DND-41 (cell line): ENCODE data around the gene SLC9A2.
A peak's percentile ranks its signal among the peaks of the same experiment; 100 is the strongest.

Source experiments
- ATAC-seq: fragments of 200-7000 bp; cut with Tn5 transposase; 3 replicates; pipeline ENCODE4 v1.9.1; 2021; ENCODE audit warnings: low read depth; ENCODE audit not compliant: insufficient read depth
- DNase-seq: peaks from one replicate; pipeline ENCODE4 v3.0.0-alpha.2; 2020
- H2AFZ ChIP-seq: 2 replicates; pipeline ENCODE4 v1.6.0; 2012; ENCODE audit warnings: low read depth, low read length
- H3K27ac ChIP-seq: 2 replicates; pipeline ENCODE4 v1.5.1; 2012; ENCODE audit warnings: low read length, inconsistent platforms
- H3K27me3 ChIP-seq: fragments of 200-600 bp; sonication (generic); 2 replicates; pipeline ENCODE4 v1.6.0; 2012; ENCODE audit warnings: low read length, mild to moderate bottlenecking, inconsistent platforms; ENCODE audit not compliant: insufficient read depth, poor library complexity
- H3K36me3 ChIP-seq: 2 replicates; pipeline ENCODE4 v1.5.1; 2012; ENCODE audit warnings: low read length, inconsistent platforms; ENCODE audit not compliant: insufficient read depth
- H3K4me1 ChIP-seq: 2 replicates; pipeline ENCODE4 v1.5.1; 2012; ENCODE audit warnings: mild to moderate bottlenecking, low read length; ENCODE audit not compliant: insufficient read depth
- H3K4me2 ChIP-seq: 2 replicates; pipeline ENCODE4 v1.6.0; 2012; ENCODE audit warnings: mild to moderate bottlenecking, moderate library complexity, low read length, inconsistent platforms; ENCODE audit not compliant: insufficient read depth
- H3K4me3 ChIP-seq, 2 experiments: fragments of 200-600 bp in 1 of 2; shearing (Covaris generic) in 1 of 2; 2 replicates each; pipeline ENCODE4 v1.5.1; 2012 to 2016; ENCODE audit warnings: inconsistent platforms in 2 of 2, low read length in 2 of 2, mild to moderate bottlenecking in 2 of 2, low read depth in 1 of 2, moderate library complexity in 1 of 2
- H3K79me2 ChIP-seq: 2 replicates; pipeline ENCODE4 v1.6.0; 2012; ENCODE audit warnings: low read length, inconsistent platforms; ENCODE audit not compliant: insufficient read depth
- H3K9ac ChIP-seq: 2 replicates; pipeline ENCODE4 v1.6.0; 2012; ENCODE audit warnings: low read depth, mild to moderate bottlenecking, inconsistent platforms, low read length, moderate library complexity
- H3K9me3 ChIP-seq: 2 replicates; pipeline ENCODE4 v1.5.1; 2012; ENCODE audit warnings: low read length, moderate library complexity, mild to moderate bottlenecking, inconsistent platforms; ENCODE audit not compliant: insufficient read depth, severe bottlenecking
- H4K20me1 ChIP-seq: 2 replicates; pipeline ENCODE4 v1.6.0; 2012; ENCODE audit warnings: low read length; ENCODE audit not compliant: insufficient read depth
- CTCF ChIP-seq: IDR thresholded peaks from 2 replicates; pipeline ENCODE4 v1.5.1; 2012; ENCODE audit warnings: borderline replicate concordance, low read length, moderate library complexity, mild to moderate bottlenecking; ENCODE audit not compliant: poor library complexity, severe bottlenecking; ENCODE audit errors: extremely low read depth
- EZH2 ChIP-seq: IDR thresholded peaks from 3 replicates; pipeline ENCODE4 v1.6.1; 2012; ENCODE audit warnings: borderline replicate concordance, low read depth, mild to moderate bottlenecking, moderate library complexity, low read length, inconsistent platforms; ENCODE audit not compliant: severe bottlenecking

The SLC9A2 gene

GRCh38 chr2:102606353-102606752 lies 13.0 kb upstream of the SLC9A2 start:
- no peak overlapping the region for H3K4me2 ChIP-seq
- TF ChIP-seq CTCF: no peak
- no peak for TF ChIP-seq EZH2
- no peaks in the 10 kb centered on the region for H3K36me3 ChIP-seq
- peaks cover 3% of the 10 kb centered on the region for H3K27me3 ChIP-seq
- H3K4me1 ChIP-seq: no peaks in the 10 kb centered on the region
- H4K20me1 ChIP-seq: no peaks in the 10 kb centered on the region
- no peaks in the 10 kb centered on the region for H3K79me2 ChIP-seq
- H3K4me3 ChIP-seq: no peak overlapping the region
- no peak overlapping the region for H2AFZ ChIP-seq
- ATAC-seq (no peak), DNase-seq (no peak)
- no peak overlapping the region for H3K27ac ChIP-seq
- H3K9me3 ChIP-seq: no peaks in the 10 kb centered on the region
- no peak overlapping the region for H3K9ac ChIP-seq

GRCh38 chr2:102615620-102616436 lies 3.5 kb upstream of the SLC9A2 start:
- TF ChIP-seq CTCF (peak; percentile 87), EZH2 (no peak)

GRCh38 chr2:102618452-102619413 lies 620 bp upstream of the SLC9A2 start:
- Histone ChIP-seq H3K9ac (no peak overlapping the region), H3K4me1 (no peaks in the 10 kb centered on the region), H3K79me2 (no peaks in the 10 kb centered on the region), H3K4me3 (no peak overlapping the region), H4K20me1 (no peaks in the 10 kb centered on the region), H3K27ac (no peak overlapping the region), H3K4me2 (no peak overlapping the region), H3K27me3 (peaks cover 5% of the 10 kb centered on the region), H2AFZ (no peak overlapping the region), H3K36me3 (no peaks in the 10 kb centered on the region), H3K9me3 (no peaks in the 10 kb centered on the region)
- DNase-seq: no peak
- ATAC-seq: no peak
- TF ChIP-seq CTCF: no peak
- no peak for TF ChIP-seq EZH2

More at GRCh38 chr2:102615620-102616436, 3.5 kb upstream of the SLC9A2 start:
- Histone ChIP-seq H3K79me2 (no peaks in the 10 kb centered on the region), H2AFZ (no peak overlapping the region), H3K4me3 (no peak overlapping the region), H3K9me3 (no peaks in the 10 kb centered on the region), H3K9ac (no peak overlapping the region), H3K4me1 (no peaks in the 10 kb centered on the region), H4K20me1 (no peaks in the 10 kb centered on the region), H3K4me2 (no peak overlapping the region), H3K27ac (no peak overlapping the region), H3K36me3 (no peaks in the 10 kb centered on the region), H3K27me3 (peaks cover 5% of the 10 kb centered on the region)
- ATAC-seq (peak; percentile 95), DNase-seq (peak; percentile 47)
